Heart right ventricle (tissue), 16 donors: ENCODE measurements around the gene GRK5. TPM values are rescaled to one million over a fixed set of nuclear protein-coding genes. Genes with fewer than 3 reads are reported as not detected.

Source experiments
- ATAC-seq, 8 donors: fragments of 200-7000 bp; cut with Tn5 transposase; one replicate each; pipeline ENCODE4 v1.9.1; 2020; ENCODE audit warnings: mild to moderate bottlenecking in 8 of 8, moderate library complexity in 8 of 8, moderate number of reproducible peaks in 1 of 8
- DNase-seq, 2 donors: peaks; one replicate each; pipeline ENCODE4 v3.0.0-alpha.2; 2020
- H3K27ac ChIP-seq, 10 donors: fragments of 200-600 bp; sonication (generic) in 2 of 10; one replicate each; pipeline versions ENCODE4 v1.5.0 to v1.8.0; 2020 to 2022; ENCODE audit warnings: mild to moderate bottlenecking in 3 of 10
- H3K27me3 ChIP-seq, 7 donors: fragments of 200-600 bp; one replicate each; pipeline ENCODE4 v1.8.0; 2021 to 2022; ENCODE audit warnings: mild to moderate bottlenecking in 2 of 7
- H3K36me3 ChIP-seq, 9 donors: fragments of 200-600 bp; sonication (generic) in 1 of 9; one replicate each; pipeline versions ENCODE4 v1.5.0 to v1.8.0; 2020 to 2022; ENCODE audit warnings: mild to moderate bottlenecking in 2 of 9
- H3K4me1 ChIP-seq, 9 donors: fragments of 200-600 bp; sonication (generic) in 1 of 9; one replicate each; pipeline versions ENCODE4 v1.5.0 to v1.8.0; 2020 to 2022; ENCODE audit warnings: mild to moderate bottlenecking in 4 of 9
- H3K4me3 ChIP-seq, 10 donors: fragments of 200-600 bp; sonication (generic) in 2 of 10; one replicate each; pipeline versions ENCODE4 v1.5.0 to v1.8.0; 2020 to 2022; ENCODE audit warnings: mild to moderate bottlenecking in 7 of 10, moderate library complexity in 2 of 10
- H3K9me3 ChIP-seq, 11 donors: fragments of 200-600 bp in 10 of 11; sonication (generic) in 2 of 11; one replicate each; pipeline versions ENCODE4 v1.5.0 to v1.8.0; 2013 to 2022; ENCODE audit warnings: mild to moderate bottlenecking in 2 of 11, control low read depth in 1 of 11, moderate library complexity in 1 of 11
- CTCF ChIP-seq, 9 donors: fragments of 200-600 bp; sonication (generic) in 2 of 9; IDR thresholded peaks; one replicate each; pipeline versions ENCODE4 v1.5.0 to v1.8.0; 2021 to 2022; ENCODE audit warnings: antibody characterized with exemption in 9 of 9, mild to moderate bottlenecking in 5 of 9, moderate library complexity in 1 of 9
- WGBS, 2 donors: extraction: QIAGEN DNeasy Blood & Tissue Kit; methylation state at CpG; one replicate each; pipeline ENCODE4 v1.1.7; 2013; ENCODE audit warnings: inconsistent platforms in 1 of 2; 5-methylcytosine and 5-hydroxymethylcytosine counted together
- intact Hi-C, 10 donors: fragments of 100-400 bp; cut with DNase I; formaldehyde crosslinking; loops; one replicate each; pipeline versions ENCODE4 v1.11.1 to v1.14.2; 2022
- polyA plus RNA-seq, 2 donors: library from polyadenylated mRNA; stranded (reverse); fragments of 200-250 nt; gene quantifications; one replicate each; pipeline ENCODE4 v1.2.3, GENCODE V29; 2013
- total RNA-seq, 10 donors: library from RNA; stranded (reverse); fragmentation: NEBNext Ultra II Directional in 3 of 10; extraction: Animal tissue kit (Norgen Biotek cat#: 25700) in 3 of 10; gene quantifications; one replicate each; pipeline versions ENCODE4 v1.2.1 to v1.2.4, GENCODE V29; 2021 to 2023
- donor health status: Arrhythmogenic right ventricular cardiomyopathy.
- donor health status: ischemic (EF 13 %, LVEDD 7.1; RV severe dilation, severe dysfunction).
- donor health status: healthy with polysubstance abuse.
- donor health status: DM: no; HTN: yes; CAD: no.
- donor health status: DM: no; HTN: no; CAD: no.
- donor health status: ischemic (EF 25% LVEDD 6.9; RV normal size, moderate dysfunction).
- donor health status: ischemic (EF 25% LVEDD 5.7; RV mildly dilated, moderate dysfunction).
- donor health status: healthy.
- donor health status: DM: yes; HTN: yes; CAD: no.
- donor health status: Ischemic cardiomyopathy.
- donor health status: ischemic (EF 35%, LVEDD 5.7; RV mildly dilated, moderate dysfunction).
- donor health status: nonischemic (EF 11% LVEDD 7.7; RV severe dilation, severe dysfunction).
- donor health status: DM: yes; HTN: yes; CAD: no.
- donor health status: PGD.
- donor health status: ischemic (EF 29% LVEDD 5.4; RV normal size, mild dysfunction).
- donor health status: nonischemic (EF 23%, LVEDD 6.1; RV moderate dilation, normal function).

The GRK5 gene
- total and polyA plus RNA-seq, 12 donors = 11.8 to 80.5 (median 26.6) TPM

- H3K4me1 ChIP-seq = peaks cover 11 to 90% (median 42%) of the 10 kb centered on the region in 9 donors
- H3K27me3 ChIP-seq = no peaks in the 10 kb centered on the region
- no peaks in the 10 kb centered on the region for H3K36me3 ChIP-seq
- no peaks in the 10 kb centered on the region for H3K9me3 ChIP-seq
- WGBS, 2 donors = 73 to 93% methylated on average over 4 of the region's 4 CpGs
- peak overlapping the region in 1 of 10 donors; percentile 17 for H3K27ac ChIP-seq
- no peak overlapping the region for H3K4me3 ChIP-seq
- intact Hi-C loops = no loop called here
- TF ChIP-seq CTCF (IDR thresholded peaks at IDR 0.05) = no peak
- ATAC-seq = no peak
- DNase-seq = no peak
Observed at GRCh38 chr10:119310806-119311205, 103.4 kb downstream of the GRK5 start.

- WGBS, 2 donors = 81 to 83% methylated on average over 5 of the region's 5 CpGs
- ATAC-seq = no peak
- no peak for TF ChIP-seq CTCF (IDR thresholded peaks at IDR 0.05)
- Histone ChIP-seq H3K27ac (peak overlapping the region in 1 of 10 donors; percentile 8), H3K4me1 (peaks cover 8 to 90% (median 49%) of the 10 kb centered on the region in 9 donors), H3K4me3 (no peak overlapping the region), H3K9me3 (no peaks in the 10 kb centered on the region), H3K36me3 (no peaks in the 10 kb centered on the region), H3K27me3 (no peaks in the 10 kb centered on the region)
- intact Hi-C loops = no loop called here
- no peak for DNase-seq
Observed at GRCh38 chr10:119312241-119312640, 104.9 kb downstream of the GRK5 start.

DNA sequence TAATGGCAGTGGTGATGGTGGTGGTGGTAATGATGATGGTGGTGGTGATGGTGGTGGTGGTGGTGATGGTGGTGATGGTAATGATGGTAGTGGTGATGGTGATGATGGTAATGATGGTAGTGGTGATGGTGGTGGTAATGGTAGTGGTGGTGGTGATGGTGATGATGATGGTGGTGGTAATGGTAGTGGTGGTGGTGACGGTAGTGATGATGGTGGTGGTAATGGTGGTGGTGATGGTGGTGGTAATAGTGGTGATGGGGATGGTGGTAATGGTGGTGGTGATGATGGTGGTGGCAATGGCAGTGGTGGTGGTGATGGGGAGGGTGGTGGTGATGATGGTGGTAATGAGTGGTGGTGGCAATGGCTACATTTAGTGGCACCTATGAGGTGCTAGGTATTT is 105.7 kb downstream of the GRK5 start:
- H3K4me3 ChIP-seq = no peak overlapping the region
- no peaks in the 10 kb centered on the region for H3K9me3 ChIP-seq
- peaks cover 16 to 90% (median 52%) of the 10 kb centered on the region in 9 donors for H3K4me1 ChIP-seq
- no peaks in the 10 kb centered on the region for H3K36me3 ChIP-seq
- DNase-seq (no peak), ATAC-seq (no peak)
- intact Hi-C loops = no loop called here
- H3K27me3 ChIP-seq = no peaks in the 10 kb centered on the region
- no peak for TF ChIP-seq CTCF (IDR thresholded peaks at IDR 0.05)
- peak overlapping the region in 1 of 10 donors; percentile 77 for H3K27ac ChIP-seq
- 8 to 50% methylated on average over 1 of the region's 1 CpG for WGBS, 2 donors

DNA sequence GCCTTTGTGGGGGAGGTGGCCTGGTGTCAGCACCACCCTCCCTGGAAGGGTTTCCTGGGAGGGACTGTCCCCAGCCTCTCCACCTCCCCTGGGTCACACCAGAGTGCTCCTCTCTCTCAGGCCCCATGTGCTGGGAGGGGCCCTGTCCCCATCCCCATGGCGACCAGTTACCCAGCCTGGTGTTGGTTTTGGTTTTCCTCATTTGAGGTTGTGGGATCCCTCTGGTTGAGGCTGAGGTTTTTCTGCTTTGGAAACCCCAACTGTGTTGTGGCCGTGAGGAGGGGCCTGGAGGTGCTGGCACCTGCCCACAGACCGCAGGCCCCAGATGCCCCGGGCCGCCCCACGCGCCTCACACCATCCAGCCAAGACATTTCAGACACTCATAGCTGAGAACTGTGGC is 106.3 kb downstream of the GRK5 start:
- H3K27ac ChIP-seq = peak overlapping the region in 8 of 10 donors; percentile 3 to 77 (median 55)
- TF ChIP-seq CTCF (IDR thresholded peaks at IDR 0.05) = no peak
- H3K27me3 ChIP-seq = no peaks in the 10 kb centered on the region
- no peaks in the 10 kb centered on the region for H3K36me3 ChIP-seq
- H3K4me1 ChIP-seq = peaks cover 19 to 90% (median 56%) of the 10 kb centered on the region in 9 donors
- WGBS, 2 donors = 76 to 82% methylated on average over 7 of the region's 7 CpGs
- intact Hi-C loops = no loop called here
- no peaks in the 10 kb centered on the region for H3K9me3 ChIP-seq
- no peak overlapping the region for H3K4me3 ChIP-seq
- DNase-seq (no peak), ATAC-seq (peak in 4 of 8 donors; percentile 2 to 23 (median 14))
